Measurements from ENCODE around the gene CCDC83.

The CCDC83 gene

DNA sequence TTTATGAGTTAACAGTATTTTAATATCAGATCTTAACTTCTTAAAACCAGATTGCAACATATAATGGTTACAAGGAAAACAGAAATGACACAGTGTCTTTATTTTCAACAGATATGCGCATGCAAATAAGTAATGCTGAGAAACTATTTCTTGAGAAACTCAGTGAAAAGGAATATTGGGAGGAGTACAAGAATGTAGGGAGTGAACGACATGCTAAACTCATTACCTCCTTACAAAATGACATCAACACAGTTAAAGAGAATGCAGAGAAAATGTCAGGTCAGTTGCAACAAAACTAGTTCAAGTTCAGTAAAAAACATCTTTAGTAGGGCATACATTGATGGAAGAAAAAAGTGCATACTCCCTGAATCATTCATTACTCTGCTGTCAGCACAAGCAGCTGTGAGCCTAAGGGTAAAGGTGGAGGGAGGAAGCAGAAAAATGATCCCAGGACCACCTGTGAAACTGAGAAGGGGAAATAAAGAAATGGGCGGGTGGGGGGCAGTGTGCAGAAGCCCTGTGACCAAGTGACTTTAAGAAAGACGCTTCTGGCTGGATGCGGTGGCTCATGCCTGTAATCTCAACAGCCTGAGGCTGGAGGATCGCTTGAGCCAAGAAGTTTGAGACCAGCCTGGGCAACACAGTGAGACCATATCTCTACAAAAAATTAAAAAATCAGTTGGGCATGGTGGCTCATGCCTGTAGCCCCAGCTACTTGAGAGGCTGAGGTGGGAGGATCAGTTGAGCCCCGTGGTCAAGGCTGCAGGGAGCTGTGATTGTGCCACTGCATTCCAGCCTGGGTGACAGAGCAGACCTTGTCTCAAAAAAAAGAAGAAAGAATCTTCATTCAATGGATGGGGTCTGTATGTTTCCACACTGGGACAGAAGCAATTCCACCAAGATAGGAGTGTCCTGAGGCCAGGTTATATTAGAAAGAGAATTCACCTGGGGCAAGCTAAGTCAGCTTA lies 31.2 kb downstream of the CCDC83 start:
- no peak overlapping the region for H3K9ac ChIP-seq
- H3K4me2 ChIP-seq, result no peak overlapping the region
- H3K36me3 ChIP-seq (ENCODE audit: insufficient read depth), result no peaks in the 10 kb centered on the region
- no peak overlapping the region for H3K4me3 ChIP-seq (IDR thresholded peaks at IDR 0.05; ENCODE audit: insufficient read depth, low read depth, low read length)
- no peaks in the 10 kb centered on the region for H4K20me1 ChIP-seq (ENCODE audit: insufficient read depth)
- H3K27ac ChIP-seq, result no peak overlapping the region
- TF ChIP-seq, protein P1, sequence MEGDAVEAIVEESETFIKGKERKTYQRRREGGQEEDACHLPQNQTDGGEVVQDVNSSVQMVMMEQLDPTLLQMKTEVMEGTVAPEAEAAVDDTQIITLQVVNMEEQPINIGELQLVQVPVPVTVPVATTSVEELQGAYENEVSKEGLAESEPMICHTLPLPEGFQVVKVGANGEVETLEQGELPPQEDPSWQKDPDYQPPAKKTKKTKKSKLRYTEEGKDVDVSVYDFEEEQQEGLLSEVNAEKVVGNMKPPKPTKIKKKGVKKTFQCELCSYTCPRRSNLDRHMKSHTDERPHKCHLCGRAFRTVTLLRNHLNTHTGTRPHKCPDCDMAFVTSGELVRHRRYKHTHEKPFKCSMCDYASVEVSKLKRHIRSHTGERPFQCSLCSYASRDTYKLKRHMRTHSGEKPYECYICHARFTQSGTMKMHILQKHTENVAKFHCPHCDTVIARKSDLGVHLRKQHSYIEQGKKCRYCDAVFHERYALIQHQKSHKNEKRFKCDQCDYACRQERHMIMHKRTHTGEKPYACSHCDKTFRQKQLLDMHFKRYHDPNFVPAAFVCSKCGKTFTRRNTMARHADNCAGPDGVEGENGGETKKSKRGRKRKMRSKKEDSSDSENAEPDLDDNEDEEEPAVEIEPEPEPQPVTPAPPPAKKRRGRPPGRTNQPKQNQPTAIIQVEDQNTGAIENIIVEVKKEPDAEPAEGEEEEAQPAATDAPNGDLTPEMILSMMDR (conservative IDR thresholded peaks at IDR 0.05; ENCODE audit: low read depth, low read length), result no peak
- H3K4me1 ChIP-seq (ENCODE audit: low read depth, poor library complexity, severe bottlenecking), result no peaks in the 10 kb centered on the region
- no peaks in the 10 kb centered on the region for H3K79me2 ChIP-seq (ENCODE audit: insufficient read depth, low read depth)
- no peak overlapping the region for H2AFZ ChIP-seq (ENCODE audit: low read depth)
- no peaks in the 10 kb centered on the region for H3K27me3 ChIP-seq (ENCODE audit: insufficient read depth, low read depth)

DNA sequence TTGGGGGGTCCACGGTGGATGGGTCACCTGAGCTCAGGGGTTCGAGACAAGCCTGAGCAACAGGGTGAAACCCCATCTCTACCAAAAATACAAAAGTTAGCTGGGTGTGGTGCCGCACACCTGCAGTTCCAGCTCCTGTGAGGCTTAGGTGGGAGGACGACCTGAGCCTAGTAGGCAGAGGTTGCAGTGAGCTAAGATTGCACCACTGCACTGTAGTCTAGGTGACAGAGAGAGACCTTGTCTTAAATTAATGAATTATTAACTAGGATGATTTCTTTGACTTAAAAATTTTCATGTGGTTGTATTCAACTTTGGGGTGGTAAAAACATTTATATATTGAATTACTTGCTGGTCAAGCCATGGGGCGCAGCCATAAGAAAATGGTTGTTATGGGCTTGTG lies 33.9 kb downstream of the CCDC83 start:
- no peaks in the 10 kb centered on the region for H3K27me3 ChIP-seq (ENCODE audit: insufficient read depth, low read depth)
- no peak overlapping the region for H3K4me3 ChIP-seq (IDR thresholded peaks at IDR 0.05; ENCODE audit: insufficient read depth, low read depth, low read length)
- H4K20me1 ChIP-seq (ENCODE audit: insufficient read depth), result no peaks in the 10 kb centered on the region
- no peak overlapping the region for H3K4me2 ChIP-seq
- no peaks in the 10 kb centered on the region for H3K79me2 ChIP-seq (ENCODE audit: insufficient read depth, low read depth)
- no peaks in the 10 kb centered on the region for H3K4me1 ChIP-seq (ENCODE audit: low read depth, poor library complexity, severe bottlenecking)
- TF ChIP-seq, protein P1 (conservative IDR thresholded peaks at IDR 0.05; ENCODE audit: low read depth, low read length), result no peak
- no peaks in the 10 kb centered on the region for H3K36me3 ChIP-seq (ENCODE audit: insufficient read depth)
- no peak overlapping the region for H3K27ac ChIP-seq
- no peak overlapping the region for H3K9ac ChIP-seq
- no peak overlapping the region for H2AFZ ChIP-seq (ENCODE audit: low read depth)

DNA sequence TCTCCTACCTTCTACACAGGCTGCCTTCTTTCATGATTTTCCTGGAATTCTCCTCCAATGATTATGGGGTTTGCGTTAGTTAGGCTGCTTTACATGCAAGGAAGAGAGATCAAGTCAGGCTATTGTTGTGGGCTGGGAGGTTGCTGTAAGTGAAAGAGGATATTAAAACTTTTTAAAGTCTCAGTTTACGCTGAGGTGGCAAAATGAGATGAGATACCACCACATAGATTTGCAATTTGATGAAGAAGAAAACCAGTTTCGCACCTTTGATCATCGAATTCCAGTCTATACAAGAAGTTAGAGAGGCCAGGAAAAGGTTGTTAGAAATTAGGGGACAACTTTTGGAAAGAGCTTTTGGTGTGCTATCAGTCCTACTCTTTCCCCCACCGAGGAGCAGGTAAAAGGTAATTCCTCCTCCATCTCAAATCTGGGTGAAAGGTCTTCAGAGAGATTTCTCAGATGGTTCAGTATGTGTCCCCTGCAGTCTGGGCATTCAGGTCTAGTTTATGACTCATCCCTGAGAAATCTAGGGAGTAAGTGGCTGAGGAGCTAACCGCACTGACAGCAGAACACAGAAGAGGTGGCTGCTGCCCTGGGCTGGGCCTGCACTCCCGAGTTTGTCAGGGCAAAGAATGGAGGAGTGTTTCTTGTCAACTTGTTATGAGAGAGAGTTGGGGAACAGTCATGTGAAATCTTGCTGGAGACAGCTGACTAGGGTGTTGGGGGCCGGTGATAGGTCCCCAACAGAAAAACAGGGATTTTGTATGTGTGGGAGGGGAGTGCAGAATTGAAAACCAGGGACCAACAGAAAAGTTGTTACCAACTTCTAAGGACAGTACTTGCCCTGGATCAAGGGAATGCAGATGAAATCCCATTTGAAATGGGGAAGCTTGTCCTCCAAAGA lies 34.7 kb downstream of the CCDC83 start:
- Histone ChIP-seq H3K4me1 (ENCODE audit: low read depth, poor library complexity, severe bottlenecking) (no peaks in the 10 kb centered on the region), H3K9ac (no peak overlapping the region), H3K27ac (no peak overlapping the region), H3K79me2 (ENCODE audit: insufficient read depth, low read depth) (no peaks in the 10 kb centered on the region), H3K4me2 (no peak overlapping the region), H3K27me3 (ENCODE audit: insufficient read depth, low read depth) (no peaks in the 10 kb centered on the region), H3K4me3 (IDR thresholded peaks at IDR 0.05; ENCODE audit: insufficient read depth, low read depth, low read length) (no peak overlapping the region), H3K36me3 (ENCODE audit: insufficient read depth) (no peaks in the 10 kb centered on the region), H2AFZ (ENCODE audit: low read depth) (no peak overlapping the region), H4K20me1 (ENCODE audit: insufficient read depth) (no peaks in the 10 kb centered on the region)
- TF ChIP-seq, protein P1 (conservative IDR thresholded peaks at IDR 0.05; ENCODE audit: low read depth, low read length), result no peak

DNA sequence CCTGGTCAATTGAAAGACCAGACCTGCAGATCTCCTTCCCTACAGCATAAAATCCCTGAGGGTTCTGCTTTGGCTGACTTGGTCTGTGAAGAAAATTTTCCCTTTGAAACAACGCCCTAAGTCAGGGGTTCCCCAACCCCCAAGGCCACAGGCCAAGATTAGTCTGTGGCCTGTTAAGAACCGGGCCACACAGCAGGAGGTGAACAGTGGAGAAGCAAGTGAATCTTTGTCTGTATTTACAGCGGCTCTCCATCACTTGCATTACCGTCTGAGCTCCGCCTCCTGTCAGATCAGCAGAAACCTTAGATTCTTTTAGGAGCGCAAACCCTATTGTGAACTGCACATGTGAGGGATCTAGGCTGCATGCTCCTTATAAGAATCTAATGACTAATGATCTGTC lies 38.2 kb downstream of the CCDC83 start:
- Histone ChIP-seq H3K79me2 (ENCODE audit: insufficient read depth, low read depth) (no peaks in the 10 kb centered on the region), H3K4me1 (ENCODE audit: low read depth, poor library complexity, severe bottlenecking) (no peaks in the 10 kb centered on the region), H3K4me2 (no peak overlapping the region), H3K27ac (no peak overlapping the region), H3K36me3 (ENCODE audit: insufficient read depth) (no peaks in the 10 kb centered on the region), H2AFZ (ENCODE audit: low read depth) (no peak overlapping the region), H3K9ac (no peak overlapping the region), H3K4me3 (IDR thresholded peaks at IDR 0.05; ENCODE audit: insufficient read depth, low read depth, low read length) (no peak overlapping the region), H4K20me1 (ENCODE audit: insufficient read depth) (no peaks in the 10 kb centered on the region), H3K27me3 (ENCODE audit: insufficient read depth, low read depth) (no peaks in the 10 kb centered on the region)
- TF ChIP-seq, protein P1 (conservative IDR thresholded peaks at IDR 0.05; ENCODE audit: low read depth, low read length), result no peak
